AG09319 (cell line): ENCODE data around the gene ADGRF4.

Experiments used
- DNase-seq: peaks from one replicate; pipeline ENCODE4 v3.0.0-alpha.2; 2010; ENCODE audit warnings: low read depth; ENCODE audit errors: extremely low read depth
- TF ChIP-seq, protein P1 (sequence below): IDR thresholded peaks from 2 replicates; pipeline ENCODE4 v1.5.1; 2011; ENCODE audit warnings: low read depth, mild to moderate bottlenecking, inconsistent platforms, low read length, moderate library complexity

Gene ADGRF4

DNA sequence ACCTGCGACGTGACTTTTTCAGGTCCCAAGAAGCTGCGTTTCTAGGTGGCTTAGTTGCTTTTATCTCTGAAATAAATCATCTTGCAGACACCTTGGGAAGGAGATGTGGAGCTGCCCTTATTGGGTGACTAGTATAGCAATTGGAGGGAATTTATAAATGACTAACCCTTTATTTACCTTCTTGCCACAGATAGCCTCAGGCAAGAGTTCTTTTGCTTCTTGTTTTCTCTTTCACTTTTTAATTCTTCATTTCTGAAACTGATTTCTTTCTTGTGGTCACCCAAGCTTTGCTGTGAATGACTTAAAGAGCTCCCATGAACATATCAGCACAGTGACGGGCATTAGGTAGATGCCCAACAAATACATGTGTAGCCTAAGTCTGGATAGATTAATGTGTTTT lies 3.0 kb downstream of the ADGRF4 start:
- DNase-seq, result no peak
- TF ChIP-seq, protein P1, sequence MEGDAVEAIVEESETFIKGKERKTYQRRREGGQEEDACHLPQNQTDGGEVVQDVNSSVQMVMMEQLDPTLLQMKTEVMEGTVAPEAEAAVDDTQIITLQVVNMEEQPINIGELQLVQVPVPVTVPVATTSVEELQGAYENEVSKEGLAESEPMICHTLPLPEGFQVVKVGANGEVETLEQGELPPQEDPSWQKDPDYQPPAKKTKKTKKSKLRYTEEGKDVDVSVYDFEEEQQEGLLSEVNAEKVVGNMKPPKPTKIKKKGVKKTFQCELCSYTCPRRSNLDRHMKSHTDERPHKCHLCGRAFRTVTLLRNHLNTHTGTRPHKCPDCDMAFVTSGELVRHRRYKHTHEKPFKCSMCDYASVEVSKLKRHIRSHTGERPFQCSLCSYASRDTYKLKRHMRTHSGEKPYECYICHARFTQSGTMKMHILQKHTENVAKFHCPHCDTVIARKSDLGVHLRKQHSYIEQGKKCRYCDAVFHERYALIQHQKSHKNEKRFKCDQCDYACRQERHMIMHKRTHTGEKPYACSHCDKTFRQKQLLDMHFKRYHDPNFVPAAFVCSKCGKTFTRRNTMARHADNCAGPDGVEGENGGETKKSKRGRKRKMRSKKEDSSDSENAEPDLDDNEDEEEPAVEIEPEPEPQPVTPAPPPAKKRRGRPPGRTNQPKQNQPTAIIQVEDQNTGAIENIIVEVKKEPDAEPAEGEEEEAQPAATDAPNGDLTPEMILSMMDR, result no peak

DNA sequence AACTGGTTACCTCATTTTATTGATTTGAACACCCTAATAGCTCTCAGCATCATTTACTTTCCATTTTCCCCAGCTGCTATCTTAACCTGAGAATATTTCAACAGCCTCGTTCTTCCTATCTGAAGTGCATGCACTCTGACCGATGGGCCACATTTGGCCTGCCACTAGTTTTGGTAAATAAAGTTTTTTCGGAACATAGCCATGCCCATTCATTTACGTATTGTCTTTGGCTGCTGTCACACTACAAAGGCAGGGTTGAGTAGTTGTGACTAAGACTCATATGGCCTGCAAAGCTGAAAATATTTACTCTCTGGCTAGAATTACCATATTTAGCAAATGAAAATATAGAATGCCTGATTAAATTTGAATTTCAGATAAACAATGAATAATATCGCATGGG lies 10.8 kb downstream of the ADGRF4 start:
- TF ChIP-seq, protein P1, result no peak
- no peak for DNase-seq

DNA sequence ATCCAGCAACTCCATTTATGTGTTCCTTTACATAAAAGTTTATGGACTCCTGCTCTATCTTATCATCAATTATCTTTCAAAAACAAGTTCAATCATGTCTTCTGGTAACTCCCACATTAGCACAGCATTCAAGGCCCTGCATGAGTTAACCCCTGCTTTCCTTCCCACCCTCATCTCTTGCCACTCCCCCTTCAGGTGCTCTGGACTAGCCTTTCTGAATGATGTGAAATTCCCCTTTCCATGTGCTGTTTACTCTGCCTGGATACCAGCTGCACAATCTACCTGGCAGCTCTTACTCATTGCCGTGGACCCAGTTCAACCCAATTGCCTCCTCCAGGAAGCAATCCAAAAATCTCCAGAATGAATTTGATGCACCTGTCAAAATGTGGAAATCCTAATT lies 11.9 kb downstream of the ADGRF4 start:
- no peak for DNase-seq
- TF ChIP-seq, protein P1, result no peak

DNA sequence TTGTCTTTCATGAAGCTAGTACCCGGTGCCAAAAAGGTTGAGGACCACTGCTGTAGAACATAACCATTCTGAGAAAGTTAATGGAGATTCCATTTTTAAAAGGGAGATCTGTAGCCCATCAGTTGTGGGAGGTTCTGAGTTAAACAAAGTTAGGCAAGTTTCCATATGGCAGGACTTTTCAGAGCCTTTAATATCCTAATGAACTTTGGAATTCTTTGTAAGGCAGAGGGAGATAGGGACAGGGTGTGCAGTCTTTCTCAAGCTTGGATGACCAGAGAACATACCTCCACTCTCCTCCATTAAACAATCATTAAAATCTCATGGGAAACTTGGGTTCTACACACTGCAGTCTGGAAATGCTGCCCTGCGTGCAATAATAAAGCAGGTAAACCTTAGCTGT lies 14.8 kb downstream of the ADGRF4 start:
- TF ChIP-seq, protein P1, result no peak
- DNase-seq, result no peak

DNA sequence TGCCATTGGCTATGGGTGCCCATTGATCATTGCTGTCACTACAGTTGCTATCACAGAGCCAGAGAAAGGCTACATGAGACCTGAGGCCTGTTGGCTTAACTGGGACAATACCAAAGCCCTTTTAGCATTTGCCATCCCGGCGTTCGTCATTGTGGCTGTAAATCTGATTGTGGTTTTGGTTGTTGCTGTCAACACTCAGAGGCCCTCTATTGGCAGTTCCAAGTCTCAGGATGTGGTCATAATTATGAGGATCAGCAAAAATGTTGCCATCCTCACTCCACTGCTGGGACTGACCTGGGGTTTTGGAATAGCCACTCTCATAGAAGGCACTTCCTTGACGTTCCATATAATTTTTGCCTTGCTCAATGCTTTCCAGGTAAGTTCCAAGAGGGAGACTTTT lies 16.4 kb downstream of the ADGRF4 start:
- TF ChIP-seq, protein P1, result no peak
- DNase-seq, result no peak

DNA sequence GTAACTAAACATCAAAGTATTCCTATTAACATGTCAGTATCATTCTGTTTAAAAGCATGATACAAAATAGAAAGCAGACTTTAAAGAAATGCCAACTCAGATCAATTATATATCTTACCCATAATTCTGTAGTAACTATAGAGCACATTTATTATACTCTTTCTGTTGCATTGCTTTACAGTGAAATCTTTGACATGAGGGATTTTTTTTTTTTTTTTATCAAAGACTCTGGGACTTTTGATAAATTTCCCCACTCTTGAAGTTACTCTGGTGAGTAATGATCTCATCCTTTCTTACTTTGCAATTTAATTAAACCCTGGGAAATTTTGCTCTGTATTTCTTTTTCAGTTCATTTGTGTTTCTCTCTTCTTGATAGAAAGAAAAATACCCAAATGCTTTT lies 17.4 kb downstream of the ADGRF4 start:
- no peak for DNase-seq
- TF ChIP-seq, protein P1, result no peak

DNA sequence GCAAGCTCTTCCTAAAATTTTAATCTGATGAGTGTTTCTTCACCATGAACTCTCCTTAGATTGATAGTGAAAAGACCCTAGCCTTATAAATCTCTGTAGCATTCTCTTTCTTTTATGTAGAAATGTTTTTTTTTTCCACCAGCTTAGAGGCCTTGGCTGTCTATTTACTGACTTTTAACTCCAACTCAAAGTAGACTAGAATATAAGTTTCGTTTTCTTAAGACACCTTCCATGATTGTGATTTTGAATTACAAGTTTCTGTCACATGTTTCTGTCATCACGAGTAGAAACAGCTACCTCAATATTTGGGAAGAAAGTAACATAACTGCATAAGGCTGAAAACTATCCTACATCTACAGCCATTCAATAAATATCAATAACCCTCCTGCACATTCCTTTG lies 17.8 kb downstream of the ADGRF4 start:
- TF ChIP-seq, protein P1, result no peak
- no peak for DNase-seq
